SK-N-DZ (cell line): ENCODE measurements around the gene NIF3L1.
A peak's percentile ranks its signal among the peaks of the same experiment; 100 is the strongest.
"Not testable (repeated sequence)": the region's sequence is repeated elsewhere in the genome, so short reads cannot be mapped to it uniquely, and the experiment has no call there.

ENCODE experiments used
- DNase-seq: peaks from one replicate; pipeline ENCODE4 v3.0.0-alpha.2; 2015; ENCODE audit warnings: low spot score

NIF3L1 gene

GRCh38 chr2:200871151-200871550, 18.0 kb upstream of the NIF3L1 start:
- DNase-seq = no peak

GRCh38 chr2:200873560-200873959, 15.6 kb upstream of the NIF3L1 start:
- DNase-seq = no peak

GRCh38 chr2:200877443-200877842, 11.7 kb upstream of the NIF3L1 start:
- DNase-seq = no peak

DNA sequence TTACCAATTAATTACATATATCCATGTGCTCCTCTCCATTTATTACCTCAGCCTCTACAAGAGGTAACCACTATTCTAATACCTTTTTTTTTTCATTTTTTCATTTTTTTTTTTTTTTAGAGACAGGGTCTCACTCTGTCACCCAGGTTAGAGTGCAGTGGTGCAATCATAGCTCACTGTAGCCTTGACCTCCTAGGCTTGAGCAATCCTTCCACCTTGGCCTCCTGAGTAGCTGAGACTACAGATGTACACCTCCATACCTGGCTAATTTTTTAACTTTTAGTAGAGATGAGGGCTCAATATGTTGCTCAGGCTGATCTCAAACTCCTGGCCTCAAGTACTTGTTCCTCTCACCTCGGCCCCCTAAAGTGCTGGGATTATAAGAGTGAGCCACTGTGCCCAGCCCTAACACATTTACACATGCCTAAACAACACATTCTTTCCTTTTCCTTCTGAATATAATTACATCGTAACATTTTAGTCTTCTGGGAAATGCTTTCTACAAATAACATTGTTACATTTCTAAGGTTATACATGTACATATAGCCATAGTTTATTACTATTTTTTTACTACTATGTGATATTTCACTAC, 10.8 kb upstream of the NIF3L1 start:
- DNase-seq = no peak

DNA sequence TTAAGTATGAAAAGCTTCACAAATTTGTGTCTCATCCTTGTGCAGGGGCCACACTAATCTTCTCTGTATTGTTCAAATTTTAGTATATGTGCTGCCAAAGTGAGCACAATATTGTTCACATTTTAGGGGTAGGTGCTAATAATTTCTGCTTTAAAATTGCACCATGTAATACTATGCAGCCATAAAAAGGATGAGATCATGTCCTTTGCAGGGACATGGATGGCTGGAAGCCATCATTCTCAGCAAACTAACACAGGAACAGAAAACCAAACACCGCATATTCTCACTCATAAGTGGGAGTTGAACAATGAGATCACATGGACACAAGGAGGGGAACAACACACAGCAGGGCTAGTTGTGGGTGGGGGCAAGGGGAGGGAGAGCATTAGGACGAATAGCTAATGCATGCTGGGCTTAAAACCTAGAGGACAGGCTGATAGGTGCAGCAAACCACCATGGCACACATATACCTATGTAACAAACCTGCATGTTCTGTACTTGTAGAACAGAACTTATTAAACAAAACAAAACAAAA, 7.4 kb upstream of the NIF3L1 start:
- not testable (repeated sequence) for DNase-seq

DNA sequence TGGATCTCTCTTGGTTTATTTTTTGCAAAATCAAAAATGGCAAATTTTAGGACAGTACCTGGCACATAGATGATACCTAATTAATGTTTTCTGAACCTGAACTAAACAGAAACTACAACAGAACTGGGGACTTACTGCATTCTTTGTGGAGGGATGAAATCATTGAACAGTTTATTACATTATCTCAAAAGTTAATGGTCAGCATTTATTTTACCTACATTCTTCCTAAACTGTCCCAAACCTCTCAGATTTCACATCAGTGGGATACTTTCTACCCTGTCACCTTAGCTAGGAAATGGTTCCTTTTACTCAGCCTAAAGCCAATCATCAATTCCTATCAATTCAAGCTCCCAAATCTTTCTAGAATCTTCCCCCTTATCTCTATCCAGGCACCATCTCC, 10.3 kb downstream of the NIF3L1 start:
- no peak for DNase-seq

DNA sequence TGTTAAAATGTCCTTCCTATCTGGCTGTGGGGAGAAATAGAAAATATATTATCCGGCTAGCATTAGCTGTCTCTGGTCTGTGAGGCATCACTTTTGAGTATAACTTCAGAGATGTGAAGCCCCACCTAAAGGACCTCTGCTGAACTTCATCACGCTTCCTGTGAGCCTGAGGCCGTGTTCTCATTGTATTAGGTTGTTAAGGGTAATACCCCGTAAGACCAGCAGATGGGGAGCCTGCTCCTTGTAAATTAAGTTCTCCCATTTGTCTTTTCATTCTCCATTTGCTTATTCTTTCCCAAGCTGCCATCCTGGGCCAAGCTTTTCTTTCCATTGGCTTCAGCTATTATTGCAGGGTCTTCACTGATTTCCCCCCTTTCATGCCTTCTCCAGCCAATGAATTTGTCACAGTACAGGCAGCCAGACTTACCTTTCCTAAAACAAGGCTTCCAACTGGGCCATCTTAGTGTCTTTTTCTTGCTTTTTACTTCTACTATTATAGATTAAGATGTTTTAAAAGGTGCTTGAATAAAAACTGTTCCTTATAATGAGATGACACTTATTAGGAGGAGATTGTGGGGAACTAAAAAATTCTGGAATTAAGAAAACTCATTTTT, 12.4 kb downstream of the NIF3L1 start:
- DNase-seq = peak; percentile 76

DNA sequence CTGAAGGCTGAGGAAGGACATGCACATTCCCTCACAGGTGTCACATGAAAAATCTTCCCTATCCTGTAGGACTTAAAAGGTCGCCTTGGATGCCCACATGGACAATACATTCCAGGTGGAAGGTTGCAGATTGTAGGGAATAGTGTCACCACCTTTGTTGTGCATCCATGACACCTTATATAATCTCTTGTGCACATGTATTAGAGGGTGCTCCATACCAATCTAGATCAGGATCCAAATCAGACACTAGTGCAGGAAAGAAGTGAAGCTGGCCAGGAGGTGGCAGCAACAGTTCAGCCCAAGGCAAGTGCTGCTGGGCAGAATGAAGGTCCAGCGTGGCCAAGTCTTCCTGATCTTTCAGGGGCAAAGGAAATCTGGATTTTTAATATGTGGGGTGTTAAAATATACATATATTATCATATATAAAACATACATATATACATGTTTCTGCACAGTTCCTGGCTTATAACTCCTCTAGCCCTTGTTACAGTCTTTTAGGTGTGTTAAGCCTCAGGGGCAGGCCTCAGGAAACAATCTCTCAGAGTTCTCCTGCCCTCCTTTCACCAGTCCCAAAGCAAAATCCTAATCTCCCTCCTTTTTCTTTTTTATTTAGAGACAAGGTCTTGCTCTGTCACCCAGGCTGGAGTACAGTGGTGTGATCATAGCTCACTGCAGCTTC, 16.6 kb downstream of the NIF3L1 start:
- peak; percentile 46 for DNase-seq

DNA sequence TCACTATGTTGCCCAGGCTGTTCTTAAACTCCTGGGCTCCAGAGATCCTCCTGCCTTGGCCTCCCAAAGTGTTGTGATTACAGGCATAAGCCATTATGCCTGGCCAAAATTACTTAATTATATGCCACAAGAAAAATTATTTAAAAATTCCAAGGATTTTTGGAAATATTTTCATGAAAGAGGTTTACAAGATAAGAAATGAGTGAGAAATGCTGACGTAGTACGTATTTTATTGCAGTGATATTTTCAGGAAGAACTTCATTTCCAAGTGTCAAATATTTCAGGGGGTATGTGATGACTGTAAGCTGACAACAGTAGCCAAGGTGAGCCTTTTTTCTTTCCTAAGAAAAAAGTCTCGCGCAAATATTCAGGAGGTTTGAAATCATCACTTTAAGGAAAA, 20.8 kb downstream of the NIF3L1 start:
- no peak for DNase-seq

- DNase-seq = no peak
Measured at GRCh38 chr2:200913654-200914053, 24.5 kb downstream of the NIF3L1 start.

DNA sequence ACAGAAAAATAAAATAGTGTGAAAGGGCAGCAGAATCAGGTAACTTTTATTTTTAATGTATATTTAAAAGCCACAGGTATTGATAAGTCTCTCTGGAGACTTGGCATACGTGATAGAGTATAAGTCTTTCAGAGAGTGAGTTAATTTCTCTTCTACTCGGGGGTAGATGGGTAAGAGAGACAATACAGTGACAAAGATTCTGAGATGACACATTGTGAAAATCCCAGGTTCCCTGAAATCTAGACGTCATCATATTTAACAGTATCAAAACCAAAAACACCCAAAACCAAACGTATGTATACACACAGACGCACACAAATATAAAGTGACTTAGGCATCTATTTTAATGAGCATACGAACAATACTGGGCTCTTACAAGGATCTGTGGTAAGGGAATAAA, 33.3 kb downstream of the NIF3L1 start:
- DNase-seq = no peak

DNA sequence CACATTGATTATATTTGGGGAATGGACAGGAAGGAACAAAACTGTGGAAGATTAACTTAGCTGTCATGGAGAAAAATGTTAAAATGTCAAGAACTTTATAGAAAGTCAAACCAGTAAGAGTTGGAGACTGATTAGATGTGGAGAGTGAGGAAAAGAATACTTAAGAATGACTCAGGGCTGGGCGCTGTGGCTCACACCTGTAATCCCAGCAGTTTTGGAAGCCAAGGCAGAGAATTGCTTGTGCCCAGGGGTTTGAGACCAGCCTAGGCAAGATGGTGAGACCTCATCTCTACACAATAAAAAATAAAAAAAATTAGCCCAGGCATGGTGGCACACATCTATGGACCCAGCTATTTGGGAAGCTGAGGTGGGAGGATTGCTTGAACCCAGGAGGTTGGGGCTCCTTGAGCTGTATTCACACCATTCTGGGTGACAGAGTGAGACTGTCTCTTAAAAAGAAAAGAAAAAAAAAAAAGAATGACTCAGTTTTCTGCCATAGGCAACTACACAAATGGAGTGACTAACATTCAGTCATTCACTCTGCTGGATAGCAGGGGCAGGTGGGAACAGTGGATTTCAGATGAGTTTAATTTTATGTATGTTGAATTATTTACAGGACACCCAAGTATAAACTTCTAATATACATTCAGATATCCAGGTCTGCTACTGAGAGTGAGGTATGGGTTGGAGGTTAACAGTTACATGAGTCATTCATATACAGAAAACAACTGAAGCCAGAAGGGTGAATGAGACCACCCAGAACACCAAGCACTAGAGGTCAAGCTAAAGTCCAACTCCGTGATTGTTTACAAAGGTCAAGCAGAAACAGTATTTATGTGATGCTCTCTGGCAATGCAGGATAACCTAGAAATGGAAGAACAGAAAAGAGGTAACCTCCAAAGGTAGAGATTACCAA, 40.4 kb downstream of the NIF3L1 start:
- no peak for DNase-seq

DNA sequence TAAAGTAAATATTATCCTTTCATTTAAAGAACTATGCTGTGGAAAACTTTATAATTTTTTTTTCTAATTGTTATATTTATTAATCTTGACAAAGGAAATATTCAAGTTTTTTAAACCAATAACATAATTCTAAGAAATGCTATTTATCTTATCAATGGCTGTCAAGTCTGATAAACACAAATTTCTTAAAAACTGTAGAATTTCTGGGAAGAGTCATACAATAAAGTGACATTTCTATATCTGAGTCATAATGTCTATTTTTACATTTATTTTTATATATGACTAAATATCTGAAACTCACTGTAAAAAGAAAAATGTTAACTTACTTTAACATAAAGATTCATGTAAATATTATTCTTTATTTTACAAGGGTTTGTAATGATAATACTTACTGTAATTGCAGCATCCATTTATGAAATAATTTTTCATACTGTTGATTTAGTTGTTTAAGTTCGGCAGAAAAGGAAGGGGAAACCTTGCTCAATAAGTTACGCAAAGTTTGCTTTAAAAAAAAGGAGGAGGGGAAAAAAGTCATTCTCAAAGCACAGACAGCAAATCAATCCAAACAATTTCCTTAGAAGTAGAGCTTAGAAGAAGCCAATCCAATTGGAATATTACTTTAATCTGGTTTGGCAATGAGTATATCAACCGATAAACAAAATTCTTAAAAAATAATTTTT, 41.9 kb downstream of the NIF3L1 start:
- DNase-seq = no peak

DNA sequence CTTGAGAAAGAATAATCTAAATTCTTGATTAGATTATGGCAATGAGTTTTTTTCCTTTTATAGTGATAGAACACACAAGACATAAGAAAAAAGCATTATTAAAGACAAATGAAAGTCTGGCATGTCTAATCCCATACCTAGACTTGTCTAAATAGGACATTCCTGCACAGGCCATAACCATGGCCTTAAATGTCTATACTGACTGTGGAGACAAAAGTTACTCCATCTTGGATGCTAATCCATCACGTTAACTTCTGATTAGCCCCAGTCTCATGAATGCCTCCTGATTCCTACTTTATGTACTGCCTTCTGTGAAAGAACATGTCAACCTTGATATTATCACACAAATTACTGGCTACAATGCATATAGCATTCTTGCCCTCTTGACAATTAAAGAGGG, 50.7 kb downstream of the NIF3L1 start:
- DNase-seq = no peak

DNA sequence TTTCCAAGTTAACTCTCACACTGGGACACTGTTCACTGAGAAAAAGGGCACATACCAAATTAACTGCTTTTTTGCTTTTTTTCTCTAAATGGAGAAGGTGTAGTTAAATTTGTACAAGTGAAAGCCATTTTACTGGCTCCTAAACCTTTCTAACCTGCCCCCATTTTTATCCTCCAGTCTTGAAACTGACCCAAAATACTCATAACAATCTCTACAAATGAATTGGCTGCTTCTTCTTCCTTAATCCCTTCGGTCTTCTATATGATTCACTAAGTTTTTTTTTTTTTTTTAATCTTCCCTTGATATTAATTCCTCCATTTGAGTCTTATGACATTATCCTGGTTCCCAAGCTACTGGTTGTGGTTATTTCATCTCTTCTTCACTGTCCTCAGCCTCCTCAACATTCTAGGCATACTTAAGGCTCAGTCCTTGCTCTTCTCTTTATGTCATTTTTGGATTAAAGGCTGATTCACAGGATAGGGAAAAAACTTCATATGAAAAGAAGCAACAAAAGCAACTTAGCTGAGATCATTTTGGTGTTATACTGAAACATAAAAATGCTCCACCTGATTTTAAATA, 54.4 kb downstream of the NIF3L1 start:
- DNase-seq = no peak

DNA sequence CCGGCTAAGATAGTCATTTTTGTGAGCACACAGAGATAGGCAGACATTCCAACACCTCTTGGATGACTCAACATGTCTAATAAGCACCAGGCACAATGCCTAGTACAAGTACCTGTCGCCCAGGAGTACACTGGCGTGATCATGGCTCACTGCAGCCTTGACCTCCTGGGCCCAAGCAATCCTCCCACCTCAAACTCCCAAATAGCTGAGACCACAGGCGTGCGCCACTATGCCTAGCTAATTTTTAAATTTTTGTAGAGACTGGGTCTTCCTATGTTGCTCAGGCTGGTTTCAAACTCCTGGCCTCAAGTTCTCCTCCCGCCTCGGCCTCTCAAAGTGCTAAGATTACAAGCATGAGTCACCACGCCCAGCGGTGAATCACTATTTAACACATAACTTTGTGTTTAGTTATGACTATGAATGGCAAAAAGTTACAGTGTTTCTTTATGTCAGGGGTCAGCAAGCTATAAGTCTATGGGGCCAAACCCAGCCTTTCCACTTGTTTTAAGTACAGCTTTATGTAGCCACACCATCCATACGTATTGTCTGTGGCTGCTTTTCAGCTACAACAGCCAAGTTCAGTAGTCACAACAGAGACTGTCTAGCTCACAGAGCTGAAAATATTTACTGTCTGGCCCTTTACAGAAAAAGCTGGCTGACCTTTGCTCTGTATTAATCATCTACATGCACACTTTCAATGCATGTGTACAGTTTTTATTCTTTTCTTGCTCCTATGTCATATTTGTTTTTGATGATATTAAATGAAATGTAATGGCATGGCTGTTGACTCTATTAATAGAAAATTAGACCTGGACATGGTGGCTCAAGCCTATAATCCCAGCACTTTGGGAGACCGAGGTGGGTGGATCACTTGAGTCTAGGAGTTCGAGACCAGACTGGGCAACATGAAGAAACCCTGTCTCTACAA, 55.6 kb downstream of the NIF3L1 start:
- DNase-seq = no peak

- no peak for DNase-seq
Measured at GRCh38 chr2:200945395-200945729, 56.2 kb downstream of the NIF3L1 start.

GRCh38 chr2:200950378-200950777, 61.2 kb downstream of the NIF3L1 start:
- DNase-seq = no peak
